Measurements from ENCODE around the gene TJAP1.

TJAP1 gene

GRCh38 chr6:43541774-43542471 is 64.6 kb downstream of the TJAP1 start:
- no peak for DNase-seq

GRCh38 chr6:43544461-43544860 is 67.1 kb downstream of the TJAP1 start:
- no peak for DNase-seq

- DNase-seq: no peak
These were observed 69.9 kb downstream of the TJAP1 start for GRCh38 chr6:43547222-43547621.
